Small intestine (tissue), 7 donors: ENCODE data around the gene SAXO2. TPM values are rescaled to one million over a fixed set of nuclear protein-coding genes. Genes with fewer than 3 reads are reported as not detected.
"Not testable (repeated sequence)": the region's sequence is repeated elsewhere in the genome, so short reads cannot be mapped to it uniquely, and the experiment has no call there.

ENCODE experiments used
- DNase-seq, 2 donors: peaks; one replicate each; pipeline versions ENCODE4 v3.0.0 to v3.0.0-alpha.2; 2013
- FAIRE-seq: peaks from 2 replicates; lab custom pipeline; 2012; peaks lifted over from hg19 to GRCh38; lab: Jason Lieb, UNC
- H3K27ac ChIP-seq, 3 donors: one replicate each; pipeline ENCODE4 v1.5.1; 2013; ENCODE audit warnings: low read length in 2 of 3, mild to moderate bottlenecking in 2 of 3, control low read depth in 1 of 3, inconsistent platforms in 1 of 3, low read depth in 1 of 3, moderate library complexity in 1 of 3
- H3K27me3 ChIP-seq, 3 donors: one replicate each; pipeline ENCODE4 v1.6.1; 2013; ENCODE audit warnings: low read length in 3 of 3, inconsistent platforms in 1 of 3; ENCODE audit not compliant: control insufficient read depth in 3 of 3, insufficient read depth in 3 of 3
- H3K36me3 ChIP-seq, 3 donors: one replicate each; pipeline ENCODE4 v1.6.1; 2013; ENCODE audit warnings: low read length in 3 of 3, inconsistent platforms in 1 of 3, low read depth in 1 of 3, mild to moderate bottlenecking in 1 of 3, moderate library complexity in 1 of 3; ENCODE audit not compliant: control insufficient read depth in 3 of 3, insufficient read depth in 2 of 3
- H3K4me1 ChIP-seq, 3 donors: one replicate each; pipeline ENCODE4 v1.6.1; 2013; ENCODE audit warnings: low read length in 2 of 3, inconsistent platforms in 1 of 3, low read depth in 1 of 3, mild to moderate bottlenecking in 1 of 3, moderate library complexity in 1 of 3; ENCODE audit not compliant: control insufficient read depth in 3 of 3, insufficient read depth in 2 of 3
- H3K4me3 ChIP-seq, 3 donors: one replicate each; pipeline ENCODE4 v1.5.1; 2013; ENCODE audit warnings: low read length in 3 of 3, control low read depth in 1 of 3, inconsistent platforms in 1 of 3, low read depth in 1 of 3, mild to moderate bottlenecking in 1 of 3, moderate library complexity in 1 of 3
- H3K9me3 ChIP-seq, 2 donors: one replicate each; pipeline ENCODE4 v1.6.1; 2013; ENCODE audit warnings: low read depth in 1 of 2, low read length in 1 of 2; ENCODE audit not compliant: control insufficient read depth in 2 of 2, insufficient read depth in 1 of 2
- WGBS, 3 donors: extraction: QIAGEN DNeasy Blood & Tissue Kit; methylation state at CpG; one replicate each; pipeline ENCODE4 v1.1.7; 2013; 5-methylcytosine and 5-hydroxymethylcytosine counted together
- polyA plus RNA-seq, 4 donors: library from polyadenylated mRNA; stranded (reverse) in 3 of 4; unstranded in 1 of 4; fragments of 200-250 nt in 3 of 4; fragments of 120-200 nt in 1 of 4; gene quantifications; one replicate each; pipeline versions ENCODE4 v1.2.1 to v1.2.3, GENCODE V29; 2013
- donor health status: healthy with polysubstance abuse.
- donor health status: control.
- donor health status: control.
- donor health status: Bipolar disorder and iron deficiency.
- donor health status: healthy.

Gene SAXO2
- polyA plus RNA-seq, 4 donors, result 0.37 to 5.1 (median 1.5) TPM; not detected in 1

GRCh38 chr15:82303956-82304777 lies 41.5 kb downstream of the SAXO2 start:
- no peak overlapping the region for H3K4me3 ChIP-seq
- no peak overlapping the region for H3K27ac ChIP-seq
- no peaks in the 10 kb centered on the region for H3K36me3 ChIP-seq
- H3K9me3 ChIP-seq, result no peaks in the 10 kb centered on the region
- H3K4me1 ChIP-seq, result no peaks in the 10 kb centered on the region
- no peak for DNase-seq
- no peaks in the 10 kb centered on the region for H3K27me3 ChIP-seq
- no peak for FAIRE-seq
- 91 to 95% (median 92%) methylated on average over 12 of the region's 12 CpGs for WGBS, 3 donors

DNA sequence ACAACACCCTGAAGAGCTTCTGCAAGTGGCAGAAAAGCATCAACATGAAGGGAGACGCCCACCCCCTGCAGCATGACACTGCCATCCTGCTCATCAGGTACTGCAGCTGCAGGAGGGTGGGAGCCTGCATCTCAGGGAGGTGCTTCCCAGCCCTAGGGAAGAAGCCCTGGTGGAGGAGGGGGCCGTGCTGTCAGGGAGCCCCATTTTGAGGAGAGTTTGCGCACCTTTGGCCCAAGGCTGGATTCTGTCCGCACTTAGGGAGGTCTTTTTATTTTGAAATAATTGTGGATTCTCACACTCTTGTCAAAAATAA lies 42.1 kb downstream of the SAXO2 start:
- Histone ChIP-seq H3K9me3 (no peaks in the 10 kb centered on the region), H3K27me3 (no peaks in the 10 kb centered on the region), H3K4me1 (no peaks in the 10 kb centered on the region), H3K4me3 (no peak overlapping the region), H3K36me3 (no peaks in the 10 kb centered on the region), H3K27ac (no peak overlapping the region)
- no peak for FAIRE-seq
- 84 to 91% (median 91%) methylated on average over 4 of the region's 4 CpGs for WGBS, 3 donors
- no peak for DNase-seq

DNA sequence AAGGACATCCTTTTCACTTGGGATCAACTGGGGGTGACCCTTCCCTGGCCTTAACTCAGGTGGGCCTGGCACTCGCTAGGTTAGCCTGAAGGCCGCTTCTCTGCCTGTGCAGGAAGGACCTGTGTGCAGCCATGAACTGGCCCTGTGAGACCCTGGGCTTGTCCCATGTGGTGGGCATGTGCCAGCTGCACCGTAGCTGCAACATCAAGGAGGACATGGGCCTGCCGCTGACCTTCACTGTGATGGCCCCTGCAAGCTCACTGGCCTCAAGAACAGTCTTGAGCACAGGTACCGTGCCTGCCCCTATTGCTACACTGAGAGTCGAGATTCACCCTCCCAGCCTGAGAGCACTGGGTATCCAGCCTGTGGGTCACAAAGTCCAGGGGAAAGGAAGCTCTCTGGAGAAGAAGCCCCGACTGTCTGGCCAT lies 43.0 kb downstream of the SAXO2 start:
- H3K9me3 ChIP-seq, result no peaks in the 10 kb centered on the region
- DNase-seq (no peak), FAIRE-seq (no peak)
- 82 to 87% (median 83%) methylated on average over 7 of the region's 7 CpGs for WGBS, 3 donors
- H3K4me1 ChIP-seq, result no peaks in the 10 kb centered on the region
- no peak overlapping the region for H3K4me3 ChIP-seq
- no peaks in the 10 kb centered on the region for H3K36me3 ChIP-seq
- no peak overlapping the region for H3K27ac ChIP-seq
- no peaks in the 10 kb centered on the region for H3K27me3 ChIP-seq

DNA sequence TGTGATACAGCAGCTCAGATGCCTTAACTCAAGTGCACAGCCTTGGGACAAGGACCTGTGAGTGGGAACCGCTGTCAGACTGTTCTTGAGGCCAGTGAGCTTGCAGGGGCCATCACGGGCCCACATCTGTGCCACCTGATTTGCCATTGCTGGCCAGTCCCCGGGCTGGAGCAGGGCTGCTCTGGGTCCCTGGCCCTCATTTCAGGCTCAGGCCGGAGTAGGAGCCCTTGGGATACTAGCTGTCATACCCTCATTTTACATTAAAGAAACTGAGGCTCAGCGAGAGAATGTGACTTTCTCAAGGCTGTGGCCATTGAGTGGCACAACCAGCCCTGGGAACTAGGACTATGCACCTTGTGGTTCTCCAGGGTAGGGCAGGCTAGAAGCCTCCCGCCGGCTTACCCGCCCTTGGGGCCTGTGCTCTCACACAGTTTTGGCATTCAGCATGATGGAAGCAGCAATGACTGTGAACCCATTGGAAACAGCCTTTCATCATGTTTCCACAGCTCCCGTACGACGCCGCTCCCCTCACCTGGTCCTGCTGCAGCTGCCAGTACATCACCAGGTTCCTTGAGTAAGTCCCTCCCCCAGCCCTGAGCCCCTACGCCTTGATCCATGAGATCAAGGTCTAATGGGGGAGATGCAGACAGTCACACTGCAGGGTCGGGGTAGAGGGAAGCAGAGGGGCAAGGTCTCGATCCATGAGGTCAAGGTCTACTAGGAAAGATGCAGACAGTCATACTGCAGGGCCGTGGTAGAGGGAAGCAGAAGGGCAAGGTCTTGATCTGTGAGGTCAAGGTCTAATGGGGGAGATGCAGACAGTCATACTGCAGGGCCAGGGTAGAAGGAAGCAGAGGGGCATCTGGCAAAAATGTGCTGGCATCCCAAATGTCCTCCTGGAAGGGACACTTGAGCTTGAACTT lies 44.4 kb downstream of the SAXO2 start:
- no peaks in the 10 kb centered on the region for H3K4me1 ChIP-seq
- no peak for FAIRE-seq
- no peak overlapping the region for H3K4me3 ChIP-seq
- WGBS, 3 donors, result 78 to 82% (median 81%) methylated on average over 16 of the region's 16 CpGs
- no peak for DNase-seq
- H3K36me3 ChIP-seq, result no peaks in the 10 kb centered on the region
- no peak overlapping the region for H3K27ac ChIP-seq
- no peaks in the 10 kb centered on the region for H3K9me3 ChIP-seq
- no peaks in the 10 kb centered on the region for H3K27me3 ChIP-seq

DNA sequence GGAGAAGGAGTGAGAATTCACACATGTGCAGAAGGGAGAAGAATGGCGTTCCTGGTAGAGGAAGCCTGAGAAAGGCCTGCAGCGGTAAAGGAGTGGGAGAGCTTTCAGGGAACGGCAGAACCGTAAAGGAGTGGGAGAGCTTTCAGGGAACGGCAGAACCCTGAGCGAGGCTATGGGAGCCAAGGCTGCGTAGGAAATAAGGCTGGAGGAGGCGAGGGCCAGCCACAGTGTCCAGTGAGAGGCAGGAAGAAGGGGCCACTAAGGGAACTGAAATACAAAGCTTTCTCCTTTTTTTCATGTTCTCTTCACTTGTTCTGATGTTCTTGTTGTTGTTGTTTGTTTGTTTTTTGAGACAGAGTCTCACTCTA lies 45.1 kb downstream of the SAXO2 start:
- Histone ChIP-seq H3K4me1 (no peaks in the 10 kb centered on the region), H3K9me3 (no peaks in the 10 kb centered on the region), H3K27ac (no peak overlapping the region), H3K27me3 (no peaks in the 10 kb centered on the region), H3K36me3 (no peaks in the 10 kb centered on the region), H3K4me3 (no peak overlapping the region)
- no peak for DNase-seq
- FAIRE-seq, result no peak
- WGBS, 3 donors, result 84 to 91% (median 91%) methylated on average over 6 to 8 of the region's 8 CpGs

- Histone ChIP-seq H3K4me1 (no peaks in the 10 kb centered on the region), H3K27me3 (no peaks in the 10 kb centered on the region), H3K36me3 (no peaks in the 10 kb centered on the region), H3K27ac (no peak overlapping the region), H3K9me3 (no peaks in the 10 kb centered on the region), H3K4me3 (no peak overlapping the region)
- 46 to 74% (median 55%) methylated on average over 2 of the region's 2 CpGs for WGBS, 3 donors
- FAIRE-seq (no peak), DNase-seq (no peak)
Observed at GRCh38 chr15:82309802-82310201, 47.2 kb downstream of the SAXO2 start.

DNA sequence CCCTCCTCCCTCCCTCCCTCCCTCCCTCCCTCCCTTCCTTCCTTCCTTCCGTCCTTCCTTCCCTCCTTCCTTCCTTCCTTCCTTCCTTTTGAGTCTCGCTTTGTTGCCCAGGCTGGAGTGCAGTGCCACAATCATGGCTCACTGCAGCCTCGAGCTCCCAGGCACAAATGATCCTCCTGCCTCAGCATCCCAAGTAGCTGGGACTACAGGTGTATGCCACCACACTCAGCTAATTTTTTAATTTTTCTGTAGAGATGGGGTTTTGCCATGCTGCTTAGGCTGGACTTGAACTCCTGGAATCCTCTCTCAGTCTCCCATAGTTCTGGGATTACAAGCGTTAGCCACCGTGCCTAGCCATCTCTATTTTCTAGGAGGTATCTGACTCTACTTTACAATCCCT lies 48.7 kb downstream of the SAXO2 start:
- FAIRE-seq, DNase-seq, H3K27me3 ChIP-seq, H3K4me1 ChIP-seq, H3K4me3 ChIP-seq, H3K36me3 ChIP-seq, H3K27ac ChIP-seq, H3K9me3 ChIP-seq: not testable (repeated sequence)
- 87 to 93% (median 90%) methylated on average over 3 to 4 of the region's 5 CpGs for WGBS, 3 donors

DNA sequence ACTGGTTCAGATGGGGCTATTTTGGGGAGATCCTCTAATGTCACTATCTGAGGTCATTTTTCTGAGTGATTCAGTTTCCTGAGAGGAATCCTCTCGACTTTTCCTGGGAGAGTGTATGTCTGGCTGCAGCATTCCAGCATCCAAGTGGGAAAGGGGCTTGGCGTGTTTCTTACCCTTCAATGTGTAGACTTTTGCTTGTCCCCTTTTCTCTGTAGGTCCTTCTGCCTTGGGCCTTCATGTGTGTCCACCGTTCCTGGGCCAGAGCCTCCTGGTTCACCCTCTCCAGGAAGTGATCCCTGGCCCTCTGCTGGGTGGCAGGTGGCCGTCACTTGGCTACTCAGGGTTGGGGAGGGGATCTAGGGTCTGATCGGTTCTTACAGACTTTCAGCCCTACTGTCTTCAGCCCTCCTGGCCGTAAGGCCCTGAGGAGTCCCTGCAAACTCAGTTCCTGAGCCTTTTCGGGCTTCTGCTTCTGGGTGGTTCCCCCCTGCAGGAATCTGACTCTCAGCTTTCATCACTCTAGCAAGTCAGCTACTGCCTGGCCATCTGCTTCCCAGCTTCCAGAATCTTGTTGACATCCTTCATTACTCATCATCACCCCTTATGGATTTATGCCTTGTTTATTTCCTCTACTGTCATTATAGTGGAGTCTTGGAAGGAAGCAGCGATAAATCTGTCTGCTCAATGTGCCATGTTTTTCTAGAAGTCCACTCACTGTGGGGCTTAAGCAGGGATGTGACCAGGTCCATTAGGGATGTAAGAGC lies 50.1 kb downstream of the SAXO2 start:
- WGBS, 3 donors, result 62 to 80% (median 74%) methylated on average over 7 to 8 of the region's 8 CpGs
- FAIRE-seq, result no peak

More for the DNA sequence above, 50.1 kb downstream of the SAXO2 start:
- Histone ChIP-seq H3K4me1 (no peaks in the 10 kb centered on the region), H3K9me3 (no peaks in the 10 kb centered on the region), H3K4me3 (no peak overlapping the region), H3K27me3 (no peaks in the 10 kb centered on the region), H3K27ac (no peak overlapping the region), H3K36me3 (no peaks in the 10 kb centered on the region)
- no peak for DNase-seq
